SU-DHL-6 (cell line): Measurements from ENCODE around the gene NOCT.
"Not testable (repeated sequence)": the region's sequence is repeated elsewhere in the genome, so short reads cannot be mapped to it uniquely, and the experiment has no call there.

Experiments
- H2AFZ ChIP-seq: fragments of 200-600 bp; sonication (generic); 2 replicates; pipeline ENCODE4 v1.6.1; 2014; ENCODE audit warnings: low read depth, mild to moderate bottlenecking, moderate library complexity, mixed read lengths, antibody characterized with exemption, low read length; ENCODE audit not compliant: severe bottlenecking
- H3F3A ChIP-seq: fragments of 200-600 bp; shearing (Covaris generic); 2 replicates; pipeline ENCODE4 v1.6.0; 2016; ENCODE audit warnings: antibody characterized with exemption, mild to moderate bottlenecking; ENCODE audit not compliant: insufficient read depth
- H3K27ac ChIP-seq: fragments of 200-600 bp; sonication (generic); 2 replicates; pipeline ENCODE4 v1.5.1; 2016; ENCODE audit warnings: low read depth, mild to moderate bottlenecking, low read length, moderate library complexity, mixed read lengths
- H3K27me3 ChIP-seq: fragments of 200-600 bp; sonication (generic), shearing (Covaris generic); 2 replicates; pipeline ENCODE4 v1.6.0; 2014; ENCODE audit warnings: mild to moderate bottlenecking, low read length
- H3K36me3 ChIP-seq: fragments of 200-600 bp; sonication (generic); 2 replicates; pipeline ENCODE4 v1.6.1; 2014; ENCODE audit warnings: mild to moderate bottlenecking, low read length, mixed read lengths
- H3K4me2 ChIP-seq: fragments of 300-600, 200-600 bp; shearing (Covaris generic), sonication (generic); 2 replicates; pipeline ENCODE4 v1.6.0; 2014; ENCODE audit warnings: low read length, low read depth, mild to moderate bottlenecking; ENCODE audit not compliant: poor library complexity, severe bottlenecking
- H3K4me3 ChIP-seq: fragments of 200-600 bp; sonication (generic); 2 replicates; pipeline ENCODE4 v1.5.1; 2014; ENCODE audit warnings: antibody characterized with exemption, low read length, mild to moderate bottlenecking, mixed read lengths; ENCODE audit not compliant: insufficient read depth, poor library complexity, severe bottlenecking
- H3K79me2 ChIP-seq: fragments of 200-600 bp; sonication (generic); 2 replicates; pipeline ENCODE4 v1.6.1; 2014; ENCODE audit warnings: mild to moderate bottlenecking, low read length, moderate library complexity; ENCODE audit not compliant: insufficient read depth
- H3K9ac ChIP-seq: fragments of 200-600 bp; sonication (generic); 2 replicates; pipeline ENCODE4 v1.7.0; 2014; ENCODE audit warnings: mild to moderate bottlenecking, low read length
- H3K9me2 ChIP-seq: fragments of 200-600 bp; sonication (generic); replicated peaks from 2 replicates; pipeline ENCODE4 v1.6.1; 2014; ENCODE audit warnings: low read length; ENCODE audit not compliant: insufficient read depth
- H3K9me3 ChIP-seq: fragments of 200-600 bp; sonication (generic); 2 replicates; pipeline ENCODE4 v1.6.1; 2014; ENCODE audit warnings: low read length, mixed read lengths; ENCODE audit not compliant: insufficient read depth
- H4K20me1 ChIP-seq: fragments of 200-600 bp; sonication (generic); 2 replicates; pipeline ENCODE4 v1.6.1; 2014; ENCODE audit warnings: low read depth, mild to moderate bottlenecking, antibody characterized with exemption, low read length, moderate library complexity, mixed read lengths
- EZH2phosphoT487 ChIP-seq: fragments of 200-600 bp; sonication (generic), shearing (Covaris generic); conservative IDR thresholded peaks from 2 replicates; pipeline ENCODE4 v1.6.1; 2018; ENCODE audit warnings: mild to moderate bottlenecking, antibody characterized with exemption, low read length, moderate library complexity, mixed read lengths
- TF ChIP-seq, protein P1 (sequence below): fragments of 200-600 bp; sonication (generic); IDR thresholded peaks from one replicate; pipeline ENCODE4 v1.5.1; 2017; ENCODE audit warnings: antibody characterized with exemption, mild to moderate bottlenecking, low read length, moderate library complexity; ENCODE audit not compliant: insufficient read depth, poor library complexity, severe bottlenecking

NOCT gene

DNA sequence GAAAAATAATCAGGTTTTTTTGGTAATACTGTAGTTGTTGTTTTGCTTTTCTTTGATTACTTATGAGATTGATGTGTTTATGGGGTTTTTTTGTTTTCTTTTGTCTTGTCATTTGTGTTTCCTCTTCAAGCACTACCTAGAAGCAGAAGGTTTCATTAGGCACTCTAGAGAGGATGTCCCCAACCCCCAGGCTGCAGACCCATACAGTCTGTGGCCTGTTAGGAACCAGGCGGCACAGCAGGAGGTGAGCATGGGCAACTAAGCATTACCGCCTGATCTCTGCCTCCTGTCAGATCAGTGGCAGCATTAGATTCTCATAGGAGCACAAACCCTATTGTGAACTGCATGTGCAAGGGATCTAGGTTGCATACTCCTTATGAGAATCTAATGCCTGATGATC lies 22.9 kb upstream of the NOCT start:
- Histone ChIP-seq H3K9me2 (no peaks in the 10 kb centered on the region), H3K36me3 (no peaks in the 10 kb centered on the region), H3K4me3 (no peak overlapping the region), H3K27me3 (no peaks in the 10 kb centered on the region), H3K9me3 (no peaks in the 10 kb centered on the region), H3K9ac (no peak overlapping the region), H2AFZ (no peak overlapping the region), H4K20me1 (no peaks in the 10 kb centered on the region), H3K4me2 (no peak overlapping the region), H3K27ac (no peak overlapping the region), H3K79me2 (no peaks in the 10 kb centered on the region), H3F3A (no peaks in the 10 kb centered on the region)
- TF ChIP-seq, protein P1, sequence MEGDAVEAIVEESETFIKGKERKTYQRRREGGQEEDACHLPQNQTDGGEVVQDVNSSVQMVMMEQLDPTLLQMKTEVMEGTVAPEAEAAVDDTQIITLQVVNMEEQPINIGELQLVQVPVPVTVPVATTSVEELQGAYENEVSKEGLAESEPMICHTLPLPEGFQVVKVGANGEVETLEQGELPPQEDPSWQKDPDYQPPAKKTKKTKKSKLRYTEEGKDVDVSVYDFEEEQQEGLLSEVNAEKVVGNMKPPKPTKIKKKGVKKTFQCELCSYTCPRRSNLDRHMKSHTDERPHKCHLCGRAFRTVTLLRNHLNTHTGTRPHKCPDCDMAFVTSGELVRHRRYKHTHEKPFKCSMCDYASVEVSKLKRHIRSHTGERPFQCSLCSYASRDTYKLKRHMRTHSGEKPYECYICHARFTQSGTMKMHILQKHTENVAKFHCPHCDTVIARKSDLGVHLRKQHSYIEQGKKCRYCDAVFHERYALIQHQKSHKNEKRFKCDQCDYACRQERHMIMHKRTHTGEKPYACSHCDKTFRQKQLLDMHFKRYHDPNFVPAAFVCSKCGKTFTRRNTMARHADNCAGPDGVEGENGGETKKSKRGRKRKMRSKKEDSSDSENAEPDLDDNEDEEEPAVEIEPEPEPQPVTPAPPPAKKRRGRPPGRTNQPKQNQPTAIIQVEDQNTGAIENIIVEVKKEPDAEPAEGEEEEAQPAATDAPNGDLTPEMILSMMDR = no peak
- no peak for TF ChIP-seq EZH2phosphoT487

DNA sequence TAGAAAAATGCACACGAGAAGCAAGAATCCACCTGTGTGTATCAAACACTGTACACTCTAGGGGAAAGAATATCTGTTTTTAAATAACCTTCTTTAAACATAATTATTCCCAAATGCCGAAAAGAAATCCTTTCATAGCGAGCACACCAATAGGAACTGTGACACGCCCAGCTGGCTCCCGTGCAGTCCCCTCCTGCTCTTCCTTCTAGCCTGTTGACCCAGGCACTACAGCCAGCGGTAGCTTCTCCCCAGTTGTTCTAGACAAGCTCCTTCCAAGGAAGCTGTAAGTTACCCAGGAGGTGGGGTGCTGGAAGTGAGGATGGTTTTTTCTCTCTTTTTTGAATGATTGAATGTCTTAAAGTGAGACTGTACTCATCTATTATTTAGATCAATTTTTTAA lies 19.5 kb upstream of the NOCT start:
- Histone ChIP-seq H2AFZ (no peak overlapping the region), H4K20me1 (no peaks in the 10 kb centered on the region), H3K9ac (no peak overlapping the region), H3K79me2 (no peaks in the 10 kb centered on the region), H3F3A (no peaks in the 10 kb centered on the region), H3K9me2 (no peaks in the 10 kb centered on the region), H3K27me3 (no peaks in the 10 kb centered on the region), H3K4me2 (no peak overlapping the region), H3K27ac (no peak overlapping the region), H3K4me3 (no peak overlapping the region), H3K9me3 (no peaks in the 10 kb centered on the region), H3K36me3 (no peaks in the 10 kb centered on the region)
- TF ChIP-seq EZH2phosphoT487 = no peak
- TF ChIP-seq, protein P1 = no peak

DNA sequence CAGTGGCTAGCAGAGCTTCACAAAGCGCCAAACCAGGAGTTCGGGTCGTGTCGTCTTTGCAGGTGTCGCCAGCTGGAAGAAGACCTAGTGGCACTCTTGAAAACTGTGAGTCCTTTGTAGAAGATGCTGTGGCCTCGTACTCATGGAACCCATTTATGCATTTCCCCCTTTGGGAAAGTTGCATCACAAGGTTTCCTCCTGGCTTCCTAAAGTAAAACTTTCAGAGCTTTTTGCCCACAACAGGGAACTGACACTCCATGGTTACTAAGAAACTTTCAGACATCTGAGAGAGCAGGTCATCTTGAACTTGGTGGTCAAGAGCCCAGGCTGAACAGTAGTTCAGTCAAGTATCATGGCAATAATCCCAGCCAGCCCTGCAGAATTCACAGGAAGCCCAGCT lies 15.9 kb upstream of the NOCT start:
- no peak for TF ChIP-seq EZH2phosphoT487
- TF ChIP-seq, protein P1 = no peak
- no peaks in the 10 kb centered on the region for H3K79me2 ChIP-seq

DNA sequence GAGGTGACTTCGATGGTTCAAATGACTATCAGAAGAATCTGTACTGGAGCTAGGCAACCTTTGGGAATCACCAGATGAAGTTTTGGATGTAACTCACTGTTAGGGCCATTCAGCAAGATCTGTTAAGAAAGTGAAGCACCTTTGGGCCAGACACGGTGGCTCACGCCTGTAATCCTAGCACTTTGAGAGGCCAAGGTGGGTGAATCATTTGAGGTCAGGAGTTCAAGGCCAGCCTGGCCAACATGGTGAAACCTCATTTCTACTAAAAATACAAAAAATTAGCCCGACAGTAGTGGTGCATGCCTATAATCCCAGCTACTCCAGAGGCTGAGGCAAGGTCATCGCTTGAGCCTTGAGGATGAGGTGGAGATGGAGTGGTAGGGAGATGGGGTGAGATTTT lies 15.4 kb upstream of the NOCT start:
- H3K27me3 ChIP-seq, H3K4me2 ChIP-seq, H3K9me3 ChIP-seq, H3K79me2 ChIP-seq, H3K9ac ChIP-seq, H3K27ac ChIP-seq, H3F3A ChIP-seq, H4K20me1 ChIP-seq, H3K4me3 ChIP-seq, H3K9me2 ChIP-seq, H2AFZ ChIP-seq, H3K36me3 ChIP-seq: not testable (repeated sequence)

More for the DNA sequence above, 15.9 kb upstream of the NOCT start:
- Histone ChIP-seq H3K36me3 (no peaks in the 10 kb centered on the region), H3K27ac (no peak overlapping the region), H4K20me1 (no peaks in the 10 kb centered on the region), H3K9me3 (no peaks in the 10 kb centered on the region), H3K4me2 (no peak overlapping the region), H3K9ac (no peak overlapping the region), H2AFZ (no peak overlapping the region), H3F3A (no peaks in the 10 kb centered on the region), H3K9me2 (no peaks in the 10 kb centered on the region), H3K4me3 (no peak overlapping the region), H3K27me3 (no peaks in the 10 kb centered on the region)

DNA sequence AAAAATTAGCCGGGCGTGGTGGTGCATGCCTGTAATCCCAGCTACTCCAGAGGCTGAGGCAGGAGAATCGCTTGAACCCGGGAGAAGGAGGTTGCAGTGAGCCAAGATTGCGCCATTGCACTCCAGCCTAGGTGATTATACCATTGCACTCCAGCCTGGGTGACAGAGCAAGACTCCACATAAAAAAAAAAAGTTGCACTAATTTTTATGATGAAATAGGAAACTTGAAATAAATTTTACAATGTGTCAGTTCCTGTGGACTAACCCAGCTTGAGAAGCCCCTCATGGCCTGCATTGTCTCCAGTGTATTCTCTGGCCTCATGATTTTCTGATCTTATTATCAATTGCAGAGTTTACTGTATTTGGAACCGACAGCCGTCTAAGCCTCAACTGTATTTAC lies 14.2 kb upstream of the NOCT start:
- H3K27me3 ChIP-seq, H3K9me2 ChIP-seq, H3K9me3 ChIP-seq: not testable (repeated sequence)

DNA sequence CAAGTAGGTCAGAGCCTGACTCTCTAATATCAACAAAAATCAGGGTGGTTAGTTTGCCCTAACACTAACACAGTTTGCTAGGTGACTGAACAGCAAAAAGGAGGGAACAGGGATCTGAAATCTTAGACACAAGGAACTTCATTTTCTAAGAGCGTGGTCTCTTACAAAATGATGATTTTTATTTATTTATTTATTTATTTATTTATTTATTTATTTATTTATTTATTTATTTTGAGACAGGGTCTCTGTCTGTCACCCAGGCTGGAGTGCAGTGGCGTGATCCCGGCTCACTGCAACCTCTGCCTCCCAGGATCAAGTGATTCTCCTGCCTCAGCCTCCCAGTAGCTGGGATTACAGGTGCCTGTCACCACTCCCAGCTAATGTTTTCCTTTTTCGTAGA lies 11.9 kb upstream of the NOCT start:
- not testable (repeated sequence) for H3K9me2 ChIP-seq, H3K79me2 ChIP-seq, H3F3A ChIP-seq, H2AFZ ChIP-seq, H3K27me3 ChIP-seq, H3K4me3 ChIP-seq, H3K9me3 ChIP-seq, H4K20me1 ChIP-seq, H3K9ac ChIP-seq, H3K36me3 ChIP-seq, H3K4me2 ChIP-seq, H3K27ac ChIP-seq

More for the DNA sequence above, 14.2 kb upstream of the NOCT start:
- not testable (repeated sequence) for H2AFZ ChIP-seq, H3K79me2 ChIP-seq, H3K9ac ChIP-seq, H3K4me2 ChIP-seq, H3K36me3 ChIP-seq, H3F3A ChIP-seq, H3K27ac ChIP-seq, H4K20me1 ChIP-seq, H3K4me3 ChIP-seq
